HG03039 (cell line): ENCODE measurements around the gene PDE7B.

Experiments used
- ATAC-seq: cut with Tn5 transposase; IDR thresholded peaks from one replicate; pipeline ENCODE4 v1.9.1; 2021; ENCODE audit warnings: mild to moderate bottlenecking, moderate library complexity; ENCODE audit not compliant: unreplicated experiment

The PDE7B gene

GRCh38 chr6:135851442-135852271 is at the start of gene PDE7B:
Gene PDE7B, plus strand, starts transcription at chr6:135851701.
- ATAC-seq = peak; percentile 85

- no peak for ATAC-seq
Measured at GRCh38 chr6:135801755-135802465, 49.6 kb upstream of the PDE7B start.

- ATAC-seq = no peak
Measured at GRCh38 chr6:135810486-135810885, 41.0 kb upstream of the PDE7B start.

- no peak for ATAC-seq
Measured at GRCh38 chr6:135811170-135811569, 40.3 kb upstream of the PDE7B start.

- no peak for ATAC-seq
Measured at GRCh38 chr6:135811644-135812526, 39.6 kb upstream of the PDE7B start.

- ATAC-seq = no peak
Measured at GRCh38 chr6:135813401-135813800, 38.1 kb upstream of the PDE7B start.

GRCh38 chr6:135814043-135814442 is 37.5 kb upstream of the PDE7B start:
- ATAC-seq = no peak

- ATAC-seq = no peak
Measured at GRCh38 chr6:135815216-135815615, 36.3 kb upstream of the PDE7B start.

GRCh38 chr6:135817035-135817434 is 34.5 kb upstream of the PDE7B start:
- ATAC-seq = no peak

GRCh38 chr6:135819665-135820064 is 31.8 kb upstream of the PDE7B start:
- no peak for ATAC-seq

- ATAC-seq = no peak
Measured at GRCh38 chr6:135820340-135820739, 31.2 kb upstream of the PDE7B start.

GRCh38 chr6:135823851-135824250 is 27.6 kb upstream of the PDE7B start:
- ATAC-seq = no peak

- no peak for ATAC-seq
Measured at GRCh38 chr6:135826236-135826804, 25.2 kb upstream of the PDE7B start.

GRCh38 chr6:135828021-135828420 is 23.5 kb upstream of the PDE7B start:
- ATAC-seq = no peak

GRCh38 chr6:135830452-135830881 is 21.0 kb upstream of the PDE7B start:
- ATAC-seq = no peak

GRCh38 chr6:135831016-135831415 is 20.5 kb upstream of the PDE7B start:
- ATAC-seq = no peak

- ATAC-seq = no peak
Measured at GRCh38 chr6:135832166-135832565, 19.3 kb upstream of the PDE7B start.

- ATAC-seq = no peak
Measured at GRCh38 chr6:135833771-135834170, 17.7 kb upstream of the PDE7B start.

GRCh38 chr6:135837735-135838449 is 13.6 kb upstream of the PDE7B start:
- ATAC-seq = no peak

GRCh38 chr6:135839121-135839520 is 12.4 kb upstream of the PDE7B start:
- ATAC-seq = no peak
